Rectal smooth muscle tissue (tissue), 1 donor: ENCODE measurements around the gene SFTPB.
"Not testable (repeated sequence)": the region's sequence is repeated elsewhere in the genome, so short reads cannot be mapped to it uniquely, and the experiment has no call there.

Experiments used
- H3K27ac ChIP-seq: one replicate; pipeline ENCODE4 v1.7.0; 2013; ENCODE audit warnings: low read depth, low read length, inconsistent platforms
- H3K27me3 ChIP-seq: one replicate; pipeline ENCODE4 v1.7.0; 2013; ENCODE audit warnings: low read length; ENCODE audit not compliant: control insufficient read depth, insufficient read depth
- H3K36me3 ChIP-seq: one replicate; pipeline ENCODE4 v1.7.0; 2013; ENCODE audit warnings: low read length; ENCODE audit not compliant: control insufficient read depth, insufficient read depth
- H3K4me1 ChIP-seq: one replicate; pipeline ENCODE4 v1.7.0; 2013; ENCODE audit warnings: low read length; ENCODE audit not compliant: control insufficient read depth, insufficient read depth
- H3K4me3 ChIP-seq: one replicate; pipeline ENCODE4 v1.7.0; 2013; ENCODE audit warnings: low read length
- H3K9ac ChIP-seq: one replicate; pipeline ENCODE4 v1.7.0; 2013; ENCODE audit warnings: low read length

The SFTPB gene

GRCh38 chr2:85681776-85682175, 13.8 kb upstream of the SFTPB start:
- no peak overlapping the region for H3K9ac ChIP-seq
- H3K4me3 ChIP-seq = no peak overlapping the region
- no peaks in the 10 kb centered on the region for H3K36me3 ChIP-seq
- no peak overlapping the region for H3K27ac ChIP-seq
- H3K27me3 ChIP-seq = no peaks in the 10 kb centered on the region
- H3K4me1 ChIP-seq = no peaks in the 10 kb centered on the region

- Histone ChIP-seq H3K27ac (no peak overlapping the region), H3K4me3 (no peak overlapping the region), H3K36me3 (no peaks in the 10 kb centered on the region), H3K9ac (no peak overlapping the region), H3K4me1 (no peaks in the 10 kb centered on the region), H3K27me3 (no peaks in the 10 kb centered on the region)
Measured at GRCh38 chr2:85681372-85681763, 13.4 kb upstream of the SFTPB start.

- Histone ChIP-seq H3K36me3 (no peaks in the 10 kb centered on the region), H3K27me3 (no peaks in the 10 kb centered on the region), H3K9ac (no peak overlapping the region), H3K27ac (no peak overlapping the region), H3K4me3 (no peak overlapping the region), H3K4me1 (no peaks in the 10 kb centered on the region)
Measured at GRCh38 chr2:85680707-85681371, 12.8 kb upstream of the SFTPB start.

GRCh38 chr2:85678794-85679672, 11.0 kb upstream of the SFTPB start:
- Histone ChIP-seq H3K27ac (no peak overlapping the region), H3K36me3 (no peaks in the 10 kb centered on the region), H3K9ac (no peak overlapping the region), H3K27me3 (no peaks in the 10 kb centered on the region), H3K4me1 (no peaks in the 10 kb centered on the region), H3K4me3 (peak overlapping the region; percentile 27)

DNA sequence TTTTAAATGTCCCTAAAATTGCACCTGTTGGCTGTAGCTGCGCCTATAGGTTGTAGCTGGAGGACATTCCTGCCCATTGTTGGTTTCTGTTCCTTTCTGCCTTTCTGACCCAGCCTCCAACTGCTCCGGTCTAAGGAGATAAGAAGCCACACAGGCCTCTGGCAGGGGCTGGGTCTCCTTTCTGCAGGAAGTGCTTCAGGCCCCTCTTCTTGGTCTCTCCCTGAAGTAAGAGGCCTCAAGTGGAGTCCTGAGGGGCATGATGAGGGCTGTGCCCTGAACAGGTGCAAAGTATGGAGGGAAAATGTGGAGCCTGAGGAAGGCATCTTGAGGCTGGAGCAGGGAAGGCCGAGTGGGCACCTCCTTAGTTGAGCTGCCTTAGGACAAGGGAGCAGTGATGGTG, 10.4 kb upstream of the SFTPB start:
- H3K27me3 ChIP-seq = no peaks in the 10 kb centered on the region
- no peak overlapping the region for H3K27ac ChIP-seq
- H3K9ac ChIP-seq = no peak overlapping the region
- no peaks in the 10 kb centered on the region for H3K36me3 ChIP-seq
- no peaks in the 10 kb centered on the region for H3K4me1 ChIP-seq
- H3K4me3 ChIP-seq = no peak overlapping the region

- H3K9ac ChIP-seq = no peak overlapping the region
- no peaks in the 10 kb centered on the region for H3K36me3 ChIP-seq
- no peak overlapping the region for H3K27ac ChIP-seq
- no peaks in the 10 kb centered on the region for H3K27me3 ChIP-seq
- H3K4me1 ChIP-seq = no peaks in the 10 kb centered on the region
- H3K4me3 ChIP-seq = no peak overlapping the region
Measured at GRCh38 chr2:85675866-85676548, 8.0 kb upstream of the SFTPB start.

DNA sequence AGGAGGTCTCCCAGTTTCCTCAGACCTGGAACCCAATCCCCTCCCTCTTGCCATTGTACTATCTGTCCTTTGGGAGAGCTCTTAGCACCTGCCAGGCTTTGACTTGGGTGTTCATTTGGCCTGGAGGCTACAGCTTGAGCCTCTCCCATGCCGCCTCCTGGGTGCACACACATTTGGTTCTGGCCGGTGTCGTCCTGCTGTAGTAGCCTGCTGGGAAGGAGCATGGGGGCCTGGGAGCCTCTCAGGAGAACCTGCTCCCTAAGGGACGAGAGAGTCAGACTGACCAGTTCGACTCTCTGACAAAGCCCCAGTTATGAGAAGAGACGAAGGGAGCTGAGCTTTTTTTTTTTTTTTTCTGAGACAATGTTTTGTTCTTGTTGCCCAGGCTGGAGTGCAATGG, 7.4 kb upstream of the SFTPB start:
- Histone ChIP-seq H3K4me1 (no peaks in the 10 kb centered on the region), H3K27ac (no peak overlapping the region), H3K36me3 (no peaks in the 10 kb centered on the region), H3K4me3 (no peak overlapping the region), H3K9ac (no peak overlapping the region), H3K27me3 (no peaks in the 10 kb centered on the region)

GRCh38 chr2:85674417-85674816, 6.4 kb upstream of the SFTPB start:
- no peak overlapping the region for H3K4me3 ChIP-seq
- H3K4me1 ChIP-seq = no peaks in the 10 kb centered on the region
- H3K9ac ChIP-seq = no peak overlapping the region
- no peaks in the 10 kb centered on the region for H3K27me3 ChIP-seq
- H3K36me3 ChIP-seq = no peaks in the 10 kb centered on the region
- H3K27ac ChIP-seq = no peak overlapping the region

DNA sequence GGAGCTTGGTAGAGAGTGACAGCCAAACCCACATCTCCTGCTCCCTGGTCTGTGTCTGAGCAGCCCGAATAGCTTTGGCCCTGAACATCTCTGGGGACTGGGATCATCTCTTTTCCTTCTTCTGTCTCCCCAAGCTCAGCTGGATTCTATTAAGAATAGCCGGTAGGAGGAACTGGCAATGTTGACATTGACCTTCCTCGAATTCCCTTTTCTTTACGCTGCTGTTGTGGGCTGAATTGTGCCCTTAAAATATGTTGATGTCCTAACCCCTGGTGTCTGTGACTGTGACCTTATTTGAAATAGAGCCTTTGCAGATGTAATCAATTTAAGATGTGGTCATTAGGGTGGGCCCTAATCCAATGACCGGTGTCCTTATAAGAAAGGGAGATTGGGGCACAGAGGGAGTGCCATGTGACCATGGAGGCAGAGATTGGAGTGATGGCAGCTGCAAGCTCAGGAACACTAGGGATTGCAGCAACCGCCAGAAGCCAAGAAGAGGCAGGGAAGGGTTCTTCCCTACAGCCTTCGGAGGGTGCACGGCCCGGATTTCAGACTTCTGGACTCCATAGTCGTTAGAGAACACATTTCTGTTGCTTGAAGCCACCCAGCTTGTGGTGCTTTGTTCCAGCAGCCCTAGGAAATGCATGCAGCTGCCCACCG, 5.8 kb upstream of the SFTPB start:
- H3K4me3 ChIP-seq = no peak overlapping the region
- H3K36me3 ChIP-seq = no peaks in the 10 kb centered on the region
- no peaks in the 10 kb centered on the region for H3K4me1 ChIP-seq
- no peak overlapping the region for H3K27ac ChIP-seq
- no peak overlapping the region for H3K9ac ChIP-seq
- no peaks in the 10 kb centered on the region for H3K27me3 ChIP-seq

- Histone ChIP-seq H3K36me3 (no peaks in the 10 kb centered on the region), H3K4me3 (no peak overlapping the region), H3K27me3 (no peaks in the 10 kb centered on the region), H3K4me1 (no peaks in the 10 kb centered on the region), H3K27ac (no peak overlapping the region), H3K9ac (no peak overlapping the region)
Measured at GRCh38 chr2:85672456-85672855, 4.5 kb upstream of the SFTPB start.

DNA sequence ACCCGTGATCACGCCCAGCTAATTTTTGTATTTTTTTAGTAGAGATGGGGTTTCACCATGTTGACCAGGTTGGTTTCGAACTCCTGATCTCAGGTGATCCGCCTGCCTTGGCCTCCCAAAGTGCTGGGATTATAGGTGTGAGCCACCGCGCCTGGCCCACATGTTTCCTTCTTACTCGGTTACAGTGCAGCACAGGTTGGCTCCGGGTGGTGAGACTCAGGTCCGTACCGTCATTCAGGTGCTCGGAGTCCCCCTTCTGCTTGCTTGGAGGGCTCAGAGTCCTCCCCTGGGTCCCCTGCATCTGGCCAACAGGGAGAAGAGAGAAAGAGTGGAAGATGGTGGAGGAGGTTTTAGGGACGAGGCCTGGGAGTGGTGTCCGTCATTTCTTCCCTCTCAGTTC, 2.4 kb upstream of the SFTPB start:
- not testable (repeated sequence) for H3K4me3 ChIP-seq

GRCh38 chr2:85669549-85669948, 1.6 kb upstream of the SFTPB start:
- no peak overlapping the region for H3K27ac ChIP-seq

More for the DNA sequence above, 2.4 kb upstream of the SFTPB start:
- H3K4me1 ChIP-seq, H3K9ac ChIP-seq, H3K27me3 ChIP-seq, H3K27ac ChIP-seq, H3K36me3 ChIP-seq: not testable (repeated sequence)

More at GRCh38 chr2:85669549-85669948, 1.6 kb upstream of the SFTPB start:
- no peaks in the 10 kb centered on the region for H3K4me1 ChIP-seq
- H3K36me3 ChIP-seq = no peaks in the 10 kb centered on the region
- H3K27me3 ChIP-seq = no peaks in the 10 kb centered on the region
- no peak overlapping the region for H3K9ac ChIP-seq
- no peak overlapping the region for H3K4me3 ChIP-seq
